ACHN (cell line): Measurements from ENCODE around the gene TOM1L2.

Experiments used
- DNase-seq: peaks from one replicate; pipeline ENCODE4 v3.0.0-alpha.2; 2015
- in situ Hi-C: cut with HindIII; loops from 2 replicates; pipeline ENCODE4 v1.10.0; 2017; ENCODE audit warnings: low sequenced_read_pairs, low pct_ligation_motif_present, low pct_unique_long_range_greater_than_20kb

Gene TOM1L2

GRCh38 chr17:17892009-17892408 lies 80.2 kb downstream of the TOM1L2 start:
- DNase-seq: no peak
- in situ Hi-C loops: loop anchor here (10.0 kb wide), 1 partner anchor 143 kb away; the partner anchor contains the start of genes ATPAF2 and GID4

- in situ Hi-C loops: loop anchor here (10.0 kb wide), 1 partner anchor 144 kb away; the partner anchor contains the start of genes ATPAF2 and GID4
- DNase-seq: peak; percentile 76
These were observed 81.1 kb downstream of the TOM1L2 start for GRCh38 chr17:17890773-17891759.

GRCh38 chr17:17889922-17890321 lies 82.3 kb downstream of the TOM1L2 start:
- in situ Hi-C loops: loop anchor here (10.0 kb wide), 1 partner anchor 145 kb away; the partner anchor contains the start of genes ATPAF2 and GID4

GRCh38 chr17:17888821-17889220 lies 83.4 kb downstream of the TOM1L2 start:
- no peak for DNase-seq
- in situ Hi-C loops: no loop called here

More at GRCh38 chr17:17889922-17890321, 82.3 kb downstream of the TOM1L2 start:
- DNase-seq: no peak

GRCh38 chr17:17888371-17888770 lies 83.8 kb downstream of the TOM1L2 start:
- in situ Hi-C loops: no loop called here

GRCh38 chr17:17887752-17888304 lies 84.4 kb downstream of the TOM1L2 start:
- in situ Hi-C loops: no loop called here

More at GRCh38 chr17:17888371-17888770, 83.8 kb downstream of the TOM1L2 start:
- DNase-seq: no peak

GRCh38 chr17:17886726-17887125 lies 85.5 kb downstream of the TOM1L2 start:
- in situ Hi-C loops: no loop called here
- DNase-seq: no peak

More at GRCh38 chr17:17887752-17888304, 84.4 kb downstream of the TOM1L2 start:
- DNase-seq: no peak

GRCh38 chr17:17886226-17886625 lies 86.0 kb downstream of the TOM1L2 start:
- in situ Hi-C loops: no loop called here
- DNase-seq: no peak

GRCh38 chr17:17884391-17885357 lies 87.5 kb downstream of the TOM1L2 start:
- no peak for DNase-seq
- in situ Hi-C loops: no loop called here

GRCh38 chr17:17883801-17884200 lies 88.4 kb downstream of the TOM1L2 start:
- in situ Hi-C loops: no loop called here
- DNase-seq: no peak

GRCh38 chr17:17882082-17882581 lies 90.1 kb downstream of the TOM1L2 start:
- no peak for DNase-seq
- in situ Hi-C loops: no loop called here

GRCh38 chr17:17880577-17881196 lies 91.5 kb downstream of the TOM1L2 start:
- DNase-seq: no peak
- in situ Hi-C loops: no loop called here

GRCh38 chr17:17877529-17878358 lies 94.5 kb downstream of the TOM1L2 start:
- in situ Hi-C loops: no loop called here
- DNase-seq: peak; percentile 18

- in situ Hi-C loops: no loop called here
- no peak for DNase-seq
These were observed 95.2 kb downstream of the TOM1L2 start for GRCh38 chr17:17876959-17877528.

- DNase-seq: no peak
- in situ Hi-C loops: no loop called here
These were observed 97.7 kb downstream of the TOM1L2 start for GRCh38 chr17:17874478-17874877.

- no peak for DNase-seq
- in situ Hi-C loops: no loop called here
These were observed 98.7 kb downstream of the TOM1L2 start for GRCh38 chr17:17873450-17873991.
